Measurements from ENCODE around the gene GBP3.

- no peak for TF ChIP-seq POLR2AphosphoS5 (IDR thresholded peaks at IDR 0.05; ENCODE audit: borderline replicate concordance, low read depth, low read length)
- TF ChIP-seq EZH2 (IDR thresholded peaks at IDR 0.05), result no peak
Observed at GRCh38 chr1:88982055-88982454, 40.6 kb downstream of the GBP3 start.

Measured in SK-N-MC (cell line).